ENCODE data around the gene LNX1.
A peak's percentile ranks its signal among the peaks of the same experiment; 100 is the strongest.
"Not testable (repeated sequence)": the region's sequence is repeated elsewhere in the genome, so short reads cannot be mapped to it uniquely, and the experiment has no call there.

LNX1 gene

GRCh38 chr4:53444954-53445353 is 146.3 kb downstream of the LNX1 start:
- DNase-seq = no peak
- intact Hi-C loops (cut with DNase I) = no loop called here

GRCh38 chr4:53441564-53441963 is 149.7 kb downstream of the LNX1 start:
- intact Hi-C loops (cut with DNase I) = no loop called here
- no peak for DNase-seq

- peak in 4 of 42 donors; percentile 17 to 53 (median 29) for DNase-seq
- intact Hi-C loops (cut with DNase I) = no loop called here
Measured at GRCh38 chr4:53436251-53436650, 155.0 kb downstream of the LNX1 start.

- no peak for DNase-seq
- intact Hi-C loops (cut with DNase I) = no loop called here
Measured at GRCh38 chr4:53432528-53433424, 158.5 kb downstream of the LNX1 start.

GRCh38 chr4:53431052-53431451 is 160.2 kb downstream of the LNX1 start:
- no peak for DNase-seq
- intact Hi-C loops (cut with DNase I) = no loop called here

GRCh38 chr4:53427366-53427765 is 163.9 kb downstream of the LNX1 start:
- no peak for DNase-seq
- intact Hi-C loops (cut with DNase I) = no loop called here

GRCh38 chr4:53424280-53424679 is 167.0 kb downstream of the LNX1 start:
- intact Hi-C loops (cut with DNase I) = no loop called here
- DNase-seq = no peak

- intact Hi-C loops (cut with DNase I) = no loop called here
Measured at GRCh38 chr4:53422367-53422766, 168.9 kb downstream of the LNX1 start.

GRCh38 chr4:53421791-53422190 is 169.5 kb downstream of the LNX1 start:
- intact Hi-C loops (cut with DNase I) = no loop called here
- no peak for DNase-seq

More at GRCh38 chr4:53422367-53422766, 168.9 kb downstream of the LNX1 start:
- DNase-seq = no peak

- intact Hi-C loops (cut with DNase I) = no loop called here
- DNase-seq = no peak
Measured at GRCh38 chr4:53419208-53419607, 172.1 kb downstream of the LNX1 start.

GRCh38 chr4:53409479-53409878 is 181.8 kb downstream of the LNX1 start:
- DNase-seq; intact Hi-C loops (cut with DNase I): not testable (repeated sequence)

Data from head of caudate nucleus (tissue), 42 donors.